ENCODE measurements around the gene ADAMTS12.

The ADAMTS12 gene

DNA sequence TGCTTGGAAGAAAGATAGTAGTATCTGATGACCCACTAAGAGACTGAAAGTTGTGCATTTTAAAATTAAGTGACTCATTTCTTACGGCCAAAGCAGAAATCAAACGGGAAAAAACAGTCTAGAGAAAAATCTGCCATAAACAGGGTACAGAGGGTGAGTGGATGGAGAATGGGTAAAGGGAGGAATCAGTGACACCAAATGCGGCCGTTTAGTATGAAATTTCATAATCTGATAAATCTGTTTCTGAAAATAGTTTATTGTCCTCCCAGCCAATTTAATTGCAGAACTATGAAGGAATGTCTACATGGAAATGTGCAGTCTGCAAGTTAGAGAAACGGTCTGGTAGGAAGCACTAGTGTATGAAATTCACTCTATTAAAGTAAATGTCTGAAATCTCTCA is 39.5 kb downstream of the ADAMTS12 start:
- Histone ChIP-seq H3K9me3 (ENCODE audit: insufficient read depth, low read length) (peaks cover 4% of the 10 kb centered on the region; the same call in 1 of the 2 replicates), H3K27ac (ENCODE audit: low read length) (no peak overlapping the region), H3K36me3 (replicated peaks; ENCODE audit: low read depth, low read length) (peaks cover 5% of the 10 kb centered on the region), H3K27me3 (ENCODE audit: low read depth, low read length) (no peaks in the 10 kb centered on the region), H2AFZ (ENCODE audit: low read depth, low read length) (no peak overlapping the region), H3K4me3 (ENCODE audit: low read length) (0 out of 2 replicates have a peak overlapping the region, but pooled peaks have one; percentile 15), H3K4me1 (ENCODE audit: low read length) (peaks cover 83% of the 10 kb centered on the region), H3K9ac (ENCODE audit: low read length) (no peak overlapping the region), H3K79me2 (ENCODE audit: low read length) (no peaks in the 10 kb centered on the region), H4K20me1 (ENCODE audit: insufficient read depth, low read length) (no peaks in the 10 kb centered on the region), H3K4me2 (ENCODE audit: low read length) (peak overlapping the region; percentile 53)
- TF ChIP-seq, protein P1, sequence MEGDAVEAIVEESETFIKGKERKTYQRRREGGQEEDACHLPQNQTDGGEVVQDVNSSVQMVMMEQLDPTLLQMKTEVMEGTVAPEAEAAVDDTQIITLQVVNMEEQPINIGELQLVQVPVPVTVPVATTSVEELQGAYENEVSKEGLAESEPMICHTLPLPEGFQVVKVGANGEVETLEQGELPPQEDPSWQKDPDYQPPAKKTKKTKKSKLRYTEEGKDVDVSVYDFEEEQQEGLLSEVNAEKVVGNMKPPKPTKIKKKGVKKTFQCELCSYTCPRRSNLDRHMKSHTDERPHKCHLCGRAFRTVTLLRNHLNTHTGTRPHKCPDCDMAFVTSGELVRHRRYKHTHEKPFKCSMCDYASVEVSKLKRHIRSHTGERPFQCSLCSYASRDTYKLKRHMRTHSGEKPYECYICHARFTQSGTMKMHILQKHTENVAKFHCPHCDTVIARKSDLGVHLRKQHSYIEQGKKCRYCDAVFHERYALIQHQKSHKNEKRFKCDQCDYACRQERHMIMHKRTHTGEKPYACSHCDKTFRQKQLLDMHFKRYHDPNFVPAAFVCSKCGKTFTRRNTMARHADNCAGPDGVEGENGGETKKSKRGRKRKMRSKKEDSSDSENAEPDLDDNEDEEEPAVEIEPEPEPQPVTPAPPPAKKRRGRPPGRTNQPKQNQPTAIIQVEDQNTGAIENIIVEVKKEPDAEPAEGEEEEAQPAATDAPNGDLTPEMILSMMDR (IDR thresholded peaks at IDR 0.05; ENCODE audit: low read depth, low read length), result no peak
- TF ChIP-seq EZH2phosphoT487 (IDR thresholded peaks at IDR 0.05; ENCODE audit: low read depth), result no peak

DNA sequence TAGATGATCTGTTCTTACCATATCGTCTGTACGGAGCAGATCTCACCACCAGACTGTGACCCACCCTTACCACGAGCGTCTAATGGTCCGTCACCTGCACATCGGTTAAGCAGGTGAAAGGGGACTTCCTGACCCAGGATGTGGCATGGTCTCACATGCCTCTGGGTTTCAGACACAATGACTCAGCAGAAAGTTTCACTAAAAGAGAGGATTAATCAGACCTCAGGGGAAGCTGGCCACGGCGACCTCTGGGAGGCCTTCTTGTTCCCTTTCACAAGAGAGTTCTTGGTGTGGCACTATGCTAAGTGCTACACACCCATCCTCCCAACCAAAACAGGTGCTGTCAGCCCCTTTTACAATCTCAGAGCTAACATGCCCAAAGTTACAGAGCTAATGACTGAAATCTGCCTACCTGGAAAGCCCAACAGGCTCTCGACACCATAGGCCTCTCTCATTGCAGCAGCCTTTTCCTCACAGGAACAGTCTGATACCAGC is 41.6 kb downstream of the ADAMTS12 start:
- peak overlapping the region; percentile 52 for H3K9ac ChIP-seq (ENCODE audit: low read length)
- 0 out of 2 replicates have a peak overlapping the region, but pooled peaks have one; percentile 18 for H3K4me3 ChIP-seq (ENCODE audit: low read length)
- peak overlapping the region; percentile 87 for H3K27ac ChIP-seq (ENCODE audit: low read length)
- peaks cover 74% of the 10 kb centered on the region for H3K4me1 ChIP-seq (ENCODE audit: low read length)
- peaks cover 4% of the 10 kb centered on the region; the same call in 1 of the 2 replicates for H3K9me3 ChIP-seq (ENCODE audit: insufficient read depth, low read length)
- H3K79me2 ChIP-seq (ENCODE audit: low read length), result no peaks in the 10 kb centered on the region
- H3K36me3 ChIP-seq (replicated peaks; ENCODE audit: low read depth, low read length), result peaks cover 9% of the 10 kb centered on the region
- peak overlapping the region; percentile 69 for H3K4me2 ChIP-seq (ENCODE audit: low read length)
- TF ChIP-seq, protein P1 (IDR thresholded peaks at IDR 0.05; ENCODE audit: low read depth, low read length), result no peak
- peak; percentile 51; the same call in 1 of the 2 replicates for TF ChIP-seq EZH2phosphoT487 (IDR thresholded peaks at IDR 0.05; ENCODE audit: low read depth)
- H3K27me3 ChIP-seq (ENCODE audit: low read depth, low read length), result no peaks in the 10 kb centered on the region
- no peaks in the 10 kb centered on the region for H4K20me1 ChIP-seq (ENCODE audit: insufficient read depth, low read length)
- no peak overlapping the region for H2AFZ ChIP-seq (ENCODE audit: low read depth, low read length)

DNA sequence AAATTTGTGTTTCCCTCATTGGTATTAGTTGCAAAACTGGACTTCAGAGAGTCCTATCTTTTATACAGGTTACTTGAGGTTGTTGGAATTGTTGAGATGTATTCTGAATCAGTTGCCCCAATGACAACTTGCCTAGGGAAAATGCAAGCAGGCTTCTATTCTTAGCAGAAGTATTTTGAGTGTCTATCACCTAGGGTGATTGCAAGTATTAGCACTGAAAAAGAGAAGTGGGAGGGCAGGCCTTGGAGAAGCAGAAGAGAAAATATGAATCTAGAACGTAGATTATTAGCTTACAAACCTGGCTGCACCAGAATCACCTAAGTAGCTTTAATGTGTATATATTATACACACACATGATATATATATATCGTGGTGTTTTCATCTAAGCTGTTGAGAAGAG is 43.2 kb downstream of the ADAMTS12 start:
- Histone ChIP-seq H3K9me3 (ENCODE audit: insufficient read depth, low read length) (peaks cover 4% of the 10 kb centered on the region; the same call in 1 of the 2 replicates), H3K27ac (ENCODE audit: low read length) (peak overlapping the region; percentile 83), H3K27me3 (ENCODE audit: low read depth, low read length) (no peaks in the 10 kb centered on the region), H3K36me3 (replicated peaks; ENCODE audit: low read depth, low read length) (peaks cover 9% of the 10 kb centered on the region), H2AFZ (ENCODE audit: low read depth, low read length) (no peak overlapping the region), H4K20me1 (ENCODE audit: insufficient read depth, low read length) (no peaks in the 10 kb centered on the region), H3K79me2 (ENCODE audit: low read length) (no peaks in the 10 kb centered on the region), H3K4me3 (ENCODE audit: low read length) (no peak overlapping the region), H3K4me2 (ENCODE audit: low read length) (peak overlapping the region; percentile 53), H3K4me1 (ENCODE audit: low read length) (peaks cover 63% of the 10 kb centered on the region), H3K9ac (ENCODE audit: low read length) (peak overlapping the region; percentile 18; the same call in 1 of the 2 replicates)
- TF ChIP-seq, protein P1 (IDR thresholded peaks at IDR 0.05; ENCODE audit: low read depth, low read length), result no peak

DNA sequence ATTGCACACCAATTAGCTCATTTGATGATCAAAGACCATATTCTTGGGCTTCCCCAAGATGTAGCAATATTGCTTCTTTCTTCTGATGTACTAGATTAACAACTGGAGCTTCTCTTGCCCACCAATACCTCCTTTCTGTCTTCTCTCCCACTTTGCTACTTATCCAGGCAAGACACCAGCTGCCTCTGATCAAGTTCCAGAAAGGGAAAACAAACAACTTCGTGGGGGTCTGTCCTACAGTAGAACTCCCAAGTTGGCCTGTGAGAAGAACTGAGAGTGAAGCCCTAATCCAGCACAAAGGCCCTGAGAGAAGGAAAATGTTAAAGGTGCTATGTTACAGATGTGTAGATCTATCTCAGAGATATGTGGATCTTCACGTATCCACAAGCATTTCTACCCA is 44.9 kb downstream of the ADAMTS12 start:
- H3K36me3 ChIP-seq (replicated peaks; ENCODE audit: low read depth, low read length), result peaks cover 9% of the 10 kb centered on the region
- H3K79me2 ChIP-seq (ENCODE audit: low read length), result no peaks in the 10 kb centered on the region
- no peak overlapping the region for H3K9ac ChIP-seq (ENCODE audit: low read length)
- no peak overlapping the region for H3K4me2 ChIP-seq (ENCODE audit: low read length)
- no peak for TF ChIP-seq EZH2phosphoT487 (IDR thresholded peaks at IDR 0.05; ENCODE audit: low read depth)
- TF ChIP-seq, protein P1 (IDR thresholded peaks at IDR 0.05; ENCODE audit: low read depth, low read length), result no peak
- peaks cover 58% of the 10 kb centered on the region for H3K4me1 ChIP-seq (ENCODE audit: low read length)
- H4K20me1 ChIP-seq (ENCODE audit: insufficient read depth, low read length), result no peaks in the 10 kb centered on the region
- H2AFZ ChIP-seq (ENCODE audit: low read depth, low read length), result no peak overlapping the region
- H3K27me3 ChIP-seq (ENCODE audit: low read depth, low read length), result no peaks in the 10 kb centered on the region
- H3K4me3 ChIP-seq (ENCODE audit: low read length), result no peak overlapping the region
- H3K27ac ChIP-seq (ENCODE audit: low read length), result no peak overlapping the region
- peaks cover 4% of the 10 kb centered on the region; the same call in 1 of the 2 replicates for H3K9me3 ChIP-seq (ENCODE audit: insufficient read depth, low read length)
